Activated T-helper 2 cell treated with anti-CD3 and anti-CD28 coated beads, Interferon-gamma antibody, Interleukin-2, Interleukin-4, amounts not matched to agents 10 μg/mL and 5 μg/mL and 100 μg/mL, durations not matched to agents 14 hours and 24 hours and 36 hours (primary cell): ENCODE data around the gene CDON. TPM values are rescaled to one million over a fixed set of nuclear protein-coding genes. Genes with fewer than 3 reads are reported as not detected.

Experiments used
- DNase-seq: peaks from one replicate; pipeline ENCODE4 v3.0.0; 2021; ENCODE audit warnings: low spot score
- H3K27ac Mint-ChIP-seq: one replicate; pipeline ENCODE4 v1.8.0; 2021; ENCODE audit warnings: mixed read lengths
- H3K27me3 Mint-ChIP-seq: one replicate; pipeline ENCODE4 v1.8.0; 2021; ENCODE audit warnings: low read depth, mixed read lengths
- H3K36me3 Mint-ChIP-seq: one replicate; pipeline ENCODE4 v1.8.0; 2021; ENCODE audit warnings: low read depth, mixed read lengths
- H3K4me1 Mint-ChIP-seq: one replicate; pipeline ENCODE4 v1.8.0; 2021; ENCODE audit warnings: low read depth, mixed read lengths
- H3K4me3 Mint-ChIP-seq: one replicate; pipeline ENCODE4 v1.8.0; 2021; ENCODE audit warnings: low read depth, mild to moderate bottlenecking, moderate library complexity, mixed read lengths
- H3K9me3 Mint-ChIP-seq: one replicate; pipeline ENCODE4 v1.8.0; 2021; ENCODE audit warnings: mixed read lengths
- intact Hi-C: fragments of 100-400 bp; cut with micrococcal nuclease; formaldehyde crosslinking; loops from one replicate; pipeline ENCODE4 v1.15.1; 2023
- total RNA-seq: library from RNA; stranded (reverse); gene quantifications from 2 replicates; pipeline ENCODE4 v1.2.3, GENCODE V29; 2022

The CDON gene
- total RNA-seq, 1 donor from 2014 or later = 3.2 TPM

GRCh38 chr11:126076641-126077040 lies 14.0 kb upstream of the CDON start:
- Mint-ChIP-seq H3K36me3 (no peaks in the 10 kb centered on the region), H3K4me3 (no peak overlapping the region), H3K9me3 (no peaks in the 10 kb centered on the region), H3K27me3 (peaks cover 22% of the 10 kb centered on the region), H3K4me1 (no peaks in the 10 kb centered on the region), H3K27ac (no peak overlapping the region)
- DNase-seq = no peak
- intact Hi-C loops = no loop called here

- DNase-seq = no peak
- Mint-ChIP-seq H3K27me3 (peaks cover 30% of the 10 kb centered on the region), H3K36me3 (no peaks in the 10 kb centered on the region), H3K27ac (no peak overlapping the region), H3K4me1 (no peaks in the 10 kb centered on the region), H3K4me3 (no peak overlapping the region), H3K9me3 (no peaks in the 10 kb centered on the region)
- intact Hi-C loops = no loop called here
Observed at GRCh38 chr11:126072801-126073594, 10.3 kb upstream of the CDON start.

GRCh38 chr11:126072141-126072741 lies 9.6 kb upstream of the CDON start:
- no peak overlapping the region for H3K4me3 Mint-ChIP-seq
- peaks cover 32% of the 10 kb centered on the region for H3K27me3 Mint-ChIP-seq
- no peaks in the 10 kb centered on the region for H3K4me1 Mint-ChIP-seq
- no peaks in the 10 kb centered on the region for H3K36me3 Mint-ChIP-seq
- no peak for DNase-seq
- intact Hi-C loops = no loop called here
- no peak overlapping the region for H3K27ac Mint-ChIP-seq
- no peaks in the 10 kb centered on the region for H3K9me3 Mint-ChIP-seq

- peaks cover 43% of the 10 kb centered on the region for H3K27me3 Mint-ChIP-seq
- H3K36me3 Mint-ChIP-seq = no peaks in the 10 kb centered on the region
- no peak overlapping the region for H3K27ac Mint-ChIP-seq
- peak overlapping the region; percentile 81 for H3K4me3 Mint-ChIP-seq
- H3K4me1 Mint-ChIP-seq = peaks cover 13% of the 10 kb centered on the region
- intact Hi-C loops = loop anchor here (1.0 to 5.0 kb wide), 5 partner anchors 49 to 205 kb away; partner anchors contain the start of genes FAM118B, FOXRED1, PUS3 and RPUSD4
- H3K9me3 Mint-ChIP-seq = no peaks in the 10 kb centered on the region
- DNase-seq = no peak
Observed at GRCh38 chr11:126063507-126063852, 814 bp upstream of the CDON start.

GRCh38 chr11:126061707-126062678 lies 673 bp downstream of the CDON start:
- peaks cover 52% of the 10 kb centered on the region for H3K27me3 Mint-ChIP-seq
- no peak overlapping the region for H3K27ac Mint-ChIP-seq
- no peaks in the 10 kb centered on the region for H3K9me3 Mint-ChIP-seq
- H3K36me3 Mint-ChIP-seq = no peaks in the 10 kb centered on the region
- peak overlapping the region; percentile 72 for H3K4me3 Mint-ChIP-seq
- intact Hi-C loops = loop anchor here (2.0 to 5.0 kb wide), 3 partner anchors 50 to 207 kb away; partner anchors contain the start of genes FOXRED1 and SRPRA
- peaks cover 13% of the 10 kb centered on the region for H3K4me1 Mint-ChIP-seq
- DNase-seq = no peak

- Mint-ChIP-seq H3K27me3 (peaks cover 52% of the 10 kb centered on the region), H3K4me1 (peaks cover 9% of the 10 kb centered on the region), H3K36me3 (no peaks in the 10 kb centered on the region), H3K4me3 (no peak overlapping the region), H3K9me3 (no peaks in the 10 kb centered on the region), H3K27ac (no peak overlapping the region)
- DNase-seq = no peak
- intact Hi-C loops = loop anchor here (5.0 kb wide), 1 partner anchor 52 kb away; no protein-coding TSS in a partner anchor
Observed at GRCh38 chr11:126060757-126061171, 1.9 kb downstream of the CDON start.

- Mint-ChIP-seq H3K27me3 (peaks cover 51% of the 10 kb centered on the region), H3K4me1 (peaks cover 6% of the 10 kb centered on the region)
- intact Hi-C loops = no loop called here
Observed at GRCh38 chr11:126059238-126059781, 3.4 kb downstream of the CDON start.

GRCh38 chr11:126058105-126058874 lies 4.4 kb downstream of the CDON start:
- Mint-ChIP-seq H3K36me3 (no peaks in the 10 kb centered on the region), H3K4me3 (no peak overlapping the region), H3K4me1 (peaks cover 6% of the 10 kb centered on the region), H3K9me3 (no peaks in the 10 kb centered on the region), H3K27me3 (peaks cover 51% of the 10 kb centered on the region), H3K27ac (no peak overlapping the region)
- no peak for DNase-seq
- intact Hi-C loops = no loop called here

More at GRCh38 chr11:126059238-126059781, 3.4 kb downstream of the CDON start:
- Mint-ChIP-seq H3K36me3 (no peaks in the 10 kb centered on the region), H3K9me3 (no peaks in the 10 kb centered on the region), H3K27ac (no peak overlapping the region), H3K4me3 (no peak overlapping the region)
- DNase-seq = no peak

GRCh38 chr11:126054882-126055281 lies 7.8 kb downstream of the CDON start:
- Mint-ChIP-seq H3K9me3 (no peaks in the 10 kb centered on the region), H3K4me3 (no peak overlapping the region), H3K36me3 (no peaks in the 10 kb centered on the region), H3K4me1 (peaks cover 8% of the 10 kb centered on the region), H3K27ac (no peak overlapping the region), H3K27me3 (peaks cover 29% of the 10 kb centered on the region)
- no peak for DNase-seq
- intact Hi-C loops = no loop called here

GRCh38 chr11:126054408-126054807 lies 8.3 kb downstream of the CDON start:
- Mint-ChIP-seq H3K27me3 (peaks cover 24% of the 10 kb centered on the region), H3K4me3 (no peak overlapping the region), H3K27ac (no peak overlapping the region), H3K4me1 (peaks cover 9% of the 10 kb centered on the region), H3K9me3 (no peaks in the 10 kb centered on the region), H3K36me3 (no peaks in the 10 kb centered on the region)
- no peak for DNase-seq
- intact Hi-C loops = no loop called here

GRCh38 chr11:126053415-126054286 lies 9.0 kb downstream of the CDON start:
- H3K4me3 Mint-ChIP-seq = no peak overlapping the region
- no peak overlapping the region for H3K27ac Mint-ChIP-seq
- H3K9me3 Mint-ChIP-seq = no peaks in the 10 kb centered on the region
- DNase-seq = no peak
- H3K36me3 Mint-ChIP-seq = no peaks in the 10 kb centered on the region
- peaks cover 9% of the 10 kb centered on the region for H3K4me1 Mint-ChIP-seq
- intact Hi-C loops = no loop called here
- H3K27me3 Mint-ChIP-seq = peaks cover 21% of the 10 kb centered on the region
